Islet of Langerhans (tissue), 1 donor: ENCODE results near the gene QSOX1.

Experiments
- FAIRE-seq: peaks from one replicate; lab custom pipeline; 2011; peaks lifted over from hg19 to GRCh38; lab: Jason Lieb, UNC

QSOX1 gene

DNA sequence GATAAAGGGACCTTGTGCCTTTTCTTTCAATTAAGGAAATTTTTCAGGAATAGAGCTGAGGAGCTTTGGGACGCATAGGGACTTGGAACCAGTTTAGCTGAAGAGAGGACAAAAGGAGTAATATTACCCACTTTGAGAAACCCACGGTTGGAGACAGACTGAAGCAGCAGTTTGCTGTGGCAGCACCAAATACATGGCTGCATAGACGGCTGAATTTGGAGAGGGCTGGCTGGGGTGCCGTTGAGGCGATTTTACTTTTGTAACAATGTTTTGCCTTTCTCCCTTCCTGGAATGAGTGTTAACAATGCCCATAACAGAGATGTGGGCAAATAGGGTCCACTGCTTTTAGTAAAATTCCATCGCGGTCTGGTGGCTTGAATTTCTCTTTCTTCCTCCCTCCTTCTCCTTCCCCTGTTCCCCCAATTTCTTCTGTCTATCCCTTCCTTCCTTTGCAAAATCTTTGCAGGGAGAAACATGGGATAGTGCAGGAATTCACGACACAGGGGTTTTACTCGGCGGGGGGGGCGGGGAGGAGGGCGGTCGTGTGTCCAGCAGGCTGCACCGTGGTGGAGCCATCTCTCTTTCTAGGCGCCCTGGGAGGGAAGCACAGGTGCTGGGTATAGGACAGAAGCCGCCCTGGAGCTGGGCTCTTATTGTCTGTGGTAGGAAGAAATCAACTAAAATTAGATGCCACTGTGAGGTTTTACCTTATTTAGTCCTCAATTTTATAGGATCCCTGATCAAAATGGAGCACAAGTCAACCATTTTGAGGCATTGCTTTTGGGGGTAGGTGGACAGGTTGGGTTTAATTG, 82.2 kb downstream of the QSOX1 start:
- FAIRE-seq: no peak

DNA sequence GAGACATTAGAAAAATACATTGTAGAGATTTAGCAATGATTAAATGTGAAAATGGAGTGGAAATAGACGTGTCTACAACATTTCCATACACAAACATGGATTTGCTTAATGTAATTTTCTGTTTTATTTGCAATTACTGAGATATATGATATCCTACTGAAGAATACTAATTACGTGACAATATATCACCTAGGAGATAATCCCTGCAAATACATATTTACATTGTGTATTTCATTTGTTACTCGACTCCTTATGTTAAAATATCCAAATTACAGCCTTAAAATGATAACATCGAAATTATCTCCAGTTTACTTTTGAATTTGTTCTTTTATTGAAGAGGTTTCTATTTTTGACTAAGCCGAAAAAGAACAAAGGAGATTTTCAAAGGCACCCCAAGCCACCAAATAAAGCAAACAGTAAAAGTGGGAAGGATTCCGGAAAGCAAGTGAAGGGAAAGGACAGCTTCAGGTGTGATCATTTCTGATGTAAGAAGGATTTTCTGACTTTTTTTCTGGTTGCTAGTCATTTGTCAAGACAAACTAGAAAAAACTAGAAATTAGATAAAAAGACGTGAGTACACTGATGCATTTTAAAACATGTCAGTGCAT, 83.3 kb downstream of the QSOX1 start:
- FAIRE-seq: no peak

DNA sequence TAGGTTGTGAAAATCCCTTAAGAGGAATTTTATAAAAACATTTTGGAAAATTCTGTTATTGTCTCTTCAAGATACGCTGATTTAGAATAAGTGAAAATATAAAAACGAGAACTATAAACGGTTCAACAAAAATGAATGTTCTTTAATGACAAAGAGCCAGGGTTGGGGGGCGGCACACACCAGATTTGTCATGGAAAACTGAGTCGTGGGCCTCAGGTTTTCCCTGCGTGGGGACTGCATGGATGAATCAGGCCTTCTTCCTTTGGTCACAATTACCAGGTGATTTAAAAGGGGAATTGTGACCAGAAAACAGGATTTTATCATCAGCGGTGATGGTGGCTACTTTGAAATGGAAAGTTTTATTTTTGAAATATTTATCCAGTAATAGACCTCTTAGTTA, 84.0 kb downstream of the QSOX1 start:
- FAIRE-seq: no peak

DNA sequence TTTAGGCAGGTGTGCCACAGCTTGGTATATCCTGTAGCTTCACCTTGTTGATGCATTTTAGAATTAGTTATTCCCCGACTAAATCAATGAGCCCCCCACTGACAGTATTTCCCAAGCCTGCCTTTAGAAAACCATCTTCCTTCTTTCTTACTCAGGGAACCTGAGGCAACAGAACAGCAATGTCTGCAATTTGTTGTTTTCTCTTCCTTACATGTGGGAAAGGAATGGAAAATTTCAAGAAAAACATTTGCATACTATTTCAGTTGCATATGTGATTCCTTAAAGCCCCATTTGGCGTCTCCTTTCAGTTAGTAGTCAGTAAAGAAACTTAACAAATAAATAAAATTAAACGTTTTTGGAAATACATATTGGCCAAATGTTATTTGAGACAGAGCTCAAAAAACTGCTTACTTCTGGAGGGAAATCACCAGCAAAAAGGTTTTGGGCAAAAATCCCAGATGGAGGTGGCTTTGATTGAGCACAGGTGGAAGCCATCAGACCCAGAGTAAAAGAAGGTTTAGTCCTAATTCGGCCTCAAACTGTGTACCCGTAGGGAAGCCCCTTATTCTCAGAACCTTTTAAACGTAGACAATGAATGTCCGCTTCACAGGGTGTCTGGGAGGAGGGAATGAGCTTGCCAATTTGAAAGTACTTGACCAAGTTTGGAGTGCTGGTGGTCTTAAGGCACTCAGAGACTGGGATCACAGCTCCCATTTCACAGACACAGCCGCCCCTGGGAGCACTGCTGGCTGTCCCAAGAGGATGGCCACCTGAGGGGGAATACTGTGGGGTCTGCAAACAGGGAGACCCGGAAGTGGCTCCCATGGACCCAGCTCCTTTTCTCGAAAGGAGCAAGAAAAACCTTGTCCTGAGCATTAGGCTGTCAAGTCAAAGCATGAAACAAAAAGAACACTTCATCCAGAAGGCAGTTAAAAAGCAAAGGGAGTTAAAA, 84.8 kb downstream of the QSOX1 start:
- FAIRE-seq: no peak

DNA sequence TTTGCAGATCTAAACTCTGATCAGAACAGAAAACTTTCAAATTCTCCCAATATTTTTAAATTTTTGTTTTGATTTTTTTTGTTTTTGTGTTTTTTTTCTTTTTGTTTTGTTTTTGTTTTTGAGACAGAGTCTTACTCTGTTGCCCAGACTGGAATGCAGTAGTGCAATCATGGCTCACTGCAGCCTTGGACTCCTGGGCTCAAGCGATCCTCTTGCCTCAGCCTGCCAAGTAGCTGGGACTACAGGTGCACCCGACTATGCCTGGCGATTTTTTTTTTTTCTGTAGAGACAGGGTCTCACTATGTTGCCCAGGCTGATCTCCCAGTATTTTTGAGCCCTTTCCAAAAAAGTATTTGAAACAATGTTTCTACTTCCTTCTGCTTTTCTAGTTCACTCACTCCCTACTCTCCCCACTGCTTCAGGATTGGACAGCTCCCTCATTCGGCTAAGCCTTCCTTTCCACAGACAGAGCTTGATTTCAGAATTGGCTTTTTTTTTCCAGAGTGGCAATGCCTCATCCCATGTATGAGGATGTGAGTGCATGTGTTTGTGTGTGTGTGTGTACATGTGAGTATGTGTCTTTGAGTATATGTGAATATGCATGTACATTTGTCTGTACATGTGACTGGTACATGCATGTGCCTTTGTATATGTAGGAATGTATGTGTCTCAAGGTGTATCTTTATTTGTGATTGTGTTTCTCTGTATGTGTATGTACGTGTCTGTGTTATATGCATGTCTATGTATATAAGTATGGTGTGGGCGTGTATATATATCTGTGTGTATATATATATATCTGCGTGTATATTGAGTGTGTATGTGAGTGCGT, 87.3 kb downstream of the QSOX1 start:
- FAIRE-seq: no peak

DNA sequence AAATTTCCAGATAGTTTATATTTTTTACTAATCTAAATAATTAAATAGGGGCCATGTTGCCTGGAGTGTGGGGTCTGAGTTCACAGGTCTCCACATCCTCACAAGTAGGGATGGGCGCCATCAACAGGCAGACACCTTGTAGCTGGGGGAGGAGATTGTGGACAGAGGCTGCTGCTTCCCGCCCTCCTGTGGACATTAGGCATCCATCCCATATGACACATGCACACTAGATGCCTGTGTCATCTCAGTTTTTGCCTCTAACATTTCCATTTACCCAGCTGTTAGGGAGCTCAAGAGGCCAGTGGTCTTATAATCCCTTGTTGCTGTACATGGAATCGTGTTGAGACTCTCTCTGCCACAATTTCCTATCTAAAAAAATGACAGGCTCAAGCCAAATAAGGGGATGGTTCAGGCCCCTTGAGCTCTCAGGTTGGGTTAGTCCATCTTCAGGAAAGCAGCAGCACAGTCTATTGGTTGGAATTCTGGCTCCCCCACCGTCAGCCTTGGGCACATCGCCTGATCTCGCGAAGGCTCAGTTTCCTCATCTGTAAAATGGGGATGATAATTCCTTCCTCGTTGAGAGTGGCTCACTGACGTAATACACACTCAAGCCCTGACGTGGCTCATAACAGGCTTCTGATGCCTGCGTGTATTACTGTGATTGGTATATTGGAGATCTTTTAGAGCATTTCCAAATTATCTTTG, 89.0 kb downstream of the QSOX1 start:
- FAIRE-seq: no peak

DNA sequence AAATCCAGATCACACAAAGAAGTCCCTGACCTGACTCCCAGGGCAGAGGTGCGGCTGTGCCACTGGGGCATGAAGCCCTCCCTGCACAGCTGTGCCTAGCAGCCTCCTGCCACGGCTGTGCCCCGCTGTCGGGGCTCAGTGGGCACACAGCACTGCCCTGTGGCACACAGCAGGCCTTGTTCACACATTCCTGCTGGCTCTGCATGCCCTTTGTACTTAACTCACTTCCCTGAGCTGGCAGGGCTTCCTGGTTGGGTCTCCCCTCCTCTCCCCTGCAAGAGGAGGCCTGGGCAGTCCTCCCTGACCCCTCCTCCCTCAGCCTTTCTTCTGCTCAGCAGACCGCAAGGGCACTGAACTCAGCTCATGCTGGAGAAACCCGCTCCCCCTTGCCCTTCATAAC, 90.2 kb downstream of the QSOX1 start:
- FAIRE-seq: no peak

DNA sequence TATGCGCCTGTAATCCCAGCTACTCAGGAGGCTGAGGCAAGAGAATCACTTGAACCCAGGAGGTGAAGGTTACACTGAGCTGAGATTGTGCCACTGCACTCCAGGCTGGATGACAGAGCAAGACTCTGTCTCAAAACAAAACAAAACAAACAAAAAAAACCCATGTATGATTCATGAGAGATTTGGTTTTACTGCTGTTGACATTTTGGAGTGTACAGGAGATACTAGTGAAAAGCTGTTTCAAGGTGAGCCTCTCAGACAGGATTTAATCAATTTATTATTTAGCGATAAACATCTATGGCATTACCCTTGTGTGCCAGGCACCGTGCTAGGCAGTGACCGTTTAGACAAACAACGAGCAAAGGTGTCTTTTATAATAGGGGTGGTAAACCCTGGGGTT, 91.9 kb downstream of the QSOX1 start:
- FAIRE-seq: no peak

DNA sequence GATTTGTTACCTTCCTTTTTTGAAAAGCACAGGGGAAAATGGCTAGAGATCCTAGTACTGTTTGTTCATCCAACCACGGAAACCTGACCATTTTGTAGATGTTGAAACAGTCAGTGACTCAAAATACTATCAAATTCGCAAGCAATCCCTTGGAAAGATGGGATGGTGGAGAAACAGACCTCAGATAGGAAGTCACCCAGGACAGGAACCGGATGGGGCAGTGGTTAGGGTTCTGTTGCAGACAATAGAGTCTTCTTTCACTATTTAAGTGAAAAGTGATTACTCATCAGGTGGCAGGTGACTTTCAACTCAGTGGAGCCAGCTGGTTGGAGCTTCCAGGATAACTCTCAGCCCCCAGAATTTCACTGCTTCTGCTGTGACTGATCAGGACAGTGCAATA, 92.4 kb downstream of the QSOX1 start:
- FAIRE-seq: no peak

DNA sequence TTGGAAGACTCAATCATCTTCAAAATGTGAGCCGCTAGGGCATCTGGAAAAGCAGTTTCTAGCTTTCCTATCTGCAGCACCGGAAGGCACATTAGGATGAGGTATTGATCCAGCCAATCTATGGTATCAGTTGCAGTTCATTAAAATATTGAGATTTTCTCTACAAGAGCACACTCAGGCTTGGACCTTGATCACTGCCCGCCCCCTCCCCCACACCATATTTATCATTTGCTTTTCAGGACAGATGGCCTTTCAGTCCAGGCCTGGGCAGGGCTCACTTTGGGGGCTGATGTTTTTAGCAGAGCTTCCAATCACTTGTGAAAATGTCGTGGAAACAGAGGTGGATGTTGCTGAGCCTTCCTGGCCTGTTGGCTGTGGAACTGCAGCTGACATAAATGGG, 92.9 kb downstream of the QSOX1 start:
- no peak for FAIRE-seq

DNA sequence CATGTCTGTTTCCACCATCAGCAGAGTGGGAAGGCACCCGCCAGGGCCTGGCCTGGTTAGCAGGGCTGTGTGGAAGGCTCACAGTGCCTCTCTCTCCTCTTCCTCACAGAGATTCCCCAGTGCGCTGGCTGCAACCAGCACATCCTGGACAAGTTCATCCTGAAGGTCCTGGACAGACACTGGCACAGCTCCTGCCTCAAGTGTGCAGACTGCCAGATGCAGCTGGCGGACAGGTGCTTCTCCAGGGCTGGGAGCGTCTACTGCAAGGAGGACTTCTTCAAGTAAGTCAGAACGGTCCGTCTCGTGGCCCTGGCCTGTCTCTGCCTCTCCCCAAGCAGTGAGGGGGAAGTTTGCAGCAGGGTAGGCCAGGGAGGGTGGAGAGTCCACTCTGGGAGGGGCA, 93.5 kb downstream of the QSOX1 start:
- FAIRE-seq: no peak

DNA sequence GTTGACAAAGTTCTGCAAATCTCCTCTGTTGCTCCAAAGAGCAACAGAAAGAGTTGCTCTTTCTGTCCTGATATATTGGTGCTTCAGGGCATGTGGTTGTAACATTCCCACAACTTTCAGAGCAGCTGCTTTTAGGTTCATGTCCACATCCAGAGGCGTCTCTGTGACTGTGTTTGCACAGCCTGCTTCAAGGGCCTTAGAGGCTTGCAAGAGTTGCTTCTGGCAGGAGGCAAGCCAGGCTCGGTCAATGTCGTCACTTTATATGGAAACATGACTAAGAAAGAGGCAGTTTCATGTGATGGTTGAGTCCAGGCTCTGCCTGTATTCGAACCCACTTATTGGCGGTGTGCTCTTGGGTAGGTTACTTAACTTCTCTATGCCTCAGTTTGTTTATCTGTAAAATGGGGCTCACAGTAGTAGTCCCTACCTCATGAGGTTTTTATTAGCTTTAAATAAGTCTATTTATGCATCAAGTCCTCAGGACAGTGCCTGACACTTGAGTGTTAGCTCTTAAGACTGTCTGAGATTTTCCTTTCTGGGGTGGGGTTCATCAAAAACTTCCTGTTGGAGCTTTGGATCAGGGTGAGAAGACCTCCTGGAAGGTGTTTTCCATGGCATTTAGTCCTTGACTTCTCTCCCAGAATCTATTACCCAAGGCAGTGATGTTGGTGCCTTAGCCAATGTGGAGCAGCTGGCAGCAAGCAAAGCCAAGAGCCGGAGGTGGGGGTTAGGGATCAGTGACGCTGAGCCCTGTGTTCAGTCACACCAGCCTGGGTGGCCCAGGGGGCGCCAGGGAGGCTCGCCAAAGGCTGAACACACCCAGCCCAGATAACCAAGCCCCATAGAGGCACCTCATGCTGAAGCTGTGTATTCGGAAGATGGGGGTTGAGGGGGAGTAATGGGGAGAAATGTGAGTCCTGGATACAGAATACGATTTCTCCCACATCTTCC, 94.3 kb downstream of the QSOX1 start:
- FAIRE-seq: no peak

DNA sequence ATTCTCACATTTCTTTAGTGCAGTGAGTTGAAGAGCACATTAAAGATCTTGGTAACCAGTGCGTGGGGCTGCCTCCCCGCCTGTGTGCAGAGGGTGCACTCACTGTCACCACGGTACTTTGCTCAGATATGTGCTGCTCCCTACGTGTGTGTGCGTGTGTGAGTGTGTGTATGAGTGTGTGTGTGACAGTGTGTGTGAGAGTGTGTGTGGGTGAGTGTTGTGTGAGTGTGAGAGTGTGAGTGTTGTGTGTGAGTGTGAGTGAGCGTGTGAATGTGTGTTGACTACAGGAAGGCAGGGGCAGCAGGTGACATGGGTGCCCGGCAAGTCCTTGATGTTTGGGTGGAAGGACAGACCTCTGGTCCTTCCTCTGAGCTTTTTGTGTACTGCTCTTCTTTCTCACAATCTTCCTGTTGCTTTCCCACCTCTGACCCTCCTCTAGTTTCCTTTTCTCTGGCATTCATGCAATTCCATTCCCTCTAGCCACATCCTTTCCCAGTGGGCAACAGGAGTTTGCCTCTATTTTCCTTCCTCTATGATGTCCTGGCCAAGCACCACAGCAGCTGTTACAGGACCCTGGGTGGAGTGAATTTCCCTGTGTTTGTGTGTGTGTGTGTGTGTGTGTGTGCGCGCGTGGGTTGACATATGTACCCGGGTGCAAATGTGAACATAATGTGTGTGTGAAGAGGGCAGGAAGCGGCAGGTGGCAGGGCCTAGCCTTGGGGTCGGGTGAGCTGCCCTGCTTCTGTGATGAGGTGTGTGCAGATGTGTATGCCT, 95.2 kb downstream of the QSOX1 start:
- no peak for FAIRE-seq

DNA sequence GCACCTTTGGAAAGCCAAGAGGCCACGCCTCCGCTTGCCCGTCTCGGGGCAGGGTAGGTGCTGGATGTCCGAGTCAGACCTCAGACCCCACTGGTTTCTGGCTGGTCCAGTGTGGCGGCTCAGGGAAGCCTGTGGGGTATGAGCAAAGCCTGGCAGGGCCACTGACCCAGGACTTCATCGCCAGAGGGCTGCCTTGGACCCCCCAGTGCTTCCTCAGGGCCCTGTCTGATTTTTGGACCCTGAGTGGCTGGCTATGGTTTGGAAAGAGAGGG, 95.8 kb downstream of the QSOX1 start:
- FAIRE-seq: no peak

DNA sequence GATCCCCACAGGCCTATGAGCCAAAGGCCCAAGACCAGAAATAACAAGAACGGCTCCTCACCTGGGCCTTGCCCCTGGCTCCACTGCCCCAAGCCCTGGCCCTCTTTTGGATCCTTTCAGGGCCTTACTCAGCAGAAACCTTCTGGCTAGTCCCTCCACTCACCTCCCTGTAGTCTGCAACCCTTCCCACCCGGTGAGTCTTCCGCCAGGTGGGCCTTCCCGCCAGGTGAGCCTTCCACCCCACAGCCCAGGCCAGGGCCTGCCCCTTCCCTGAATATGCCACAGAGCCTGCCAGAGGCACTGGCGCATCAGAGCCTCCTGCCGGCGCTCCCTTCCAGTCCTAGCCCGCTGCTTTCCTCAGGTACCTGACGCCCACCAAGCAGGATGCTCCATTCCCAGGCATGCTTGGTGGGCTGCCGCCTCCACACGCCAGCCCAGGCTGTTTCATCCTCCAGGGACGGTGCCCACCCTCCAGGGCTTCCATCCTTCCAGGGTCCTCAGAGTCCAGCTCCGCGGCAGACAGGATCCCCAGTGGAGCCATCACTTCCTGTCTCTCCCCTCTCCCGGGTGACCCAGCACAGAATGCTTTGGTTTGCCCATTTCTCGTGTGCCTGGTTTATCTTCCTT, 96.3 kb downstream of the QSOX1 start:
- no peak for FAIRE-seq

DNA sequence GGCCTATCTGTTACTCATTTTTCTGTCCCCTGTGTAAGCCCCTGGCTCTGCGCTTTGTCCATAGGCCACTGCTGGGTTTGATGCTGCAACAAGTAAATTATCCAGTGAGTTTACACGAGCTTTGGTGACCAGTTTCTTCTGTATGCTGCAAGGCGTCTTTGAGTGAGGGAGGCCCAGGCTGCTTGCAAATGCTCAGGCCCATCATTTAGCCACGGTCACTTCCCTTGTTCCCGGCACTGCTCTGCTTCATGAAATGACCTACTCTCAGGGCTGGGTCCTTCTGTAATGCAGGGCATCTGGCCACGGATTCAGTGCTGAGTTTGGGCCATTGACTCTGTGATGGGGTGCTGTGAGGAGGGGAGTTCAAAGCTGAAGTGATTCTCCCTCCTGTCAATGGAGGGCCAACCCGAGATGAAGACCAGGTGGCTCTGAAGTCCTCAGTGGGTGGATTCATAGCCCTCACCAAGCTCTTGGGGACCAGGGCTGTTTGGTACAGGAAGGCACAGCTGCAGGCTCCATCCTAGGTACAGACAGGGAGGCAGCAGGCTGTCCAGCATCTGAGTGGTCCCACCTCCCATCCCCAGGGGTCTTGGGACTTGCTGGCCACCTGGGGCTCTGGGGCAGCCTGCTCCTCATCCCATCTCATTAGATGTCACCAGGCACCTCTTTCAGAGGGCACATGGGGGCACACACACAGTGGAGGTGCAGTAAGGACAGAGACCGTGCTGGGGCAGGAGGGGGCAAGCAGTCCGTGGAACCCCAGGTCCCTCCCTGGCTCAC, 97.0 kb downstream of the QSOX1 start:
- FAIRE-seq: no peak

DNA sequence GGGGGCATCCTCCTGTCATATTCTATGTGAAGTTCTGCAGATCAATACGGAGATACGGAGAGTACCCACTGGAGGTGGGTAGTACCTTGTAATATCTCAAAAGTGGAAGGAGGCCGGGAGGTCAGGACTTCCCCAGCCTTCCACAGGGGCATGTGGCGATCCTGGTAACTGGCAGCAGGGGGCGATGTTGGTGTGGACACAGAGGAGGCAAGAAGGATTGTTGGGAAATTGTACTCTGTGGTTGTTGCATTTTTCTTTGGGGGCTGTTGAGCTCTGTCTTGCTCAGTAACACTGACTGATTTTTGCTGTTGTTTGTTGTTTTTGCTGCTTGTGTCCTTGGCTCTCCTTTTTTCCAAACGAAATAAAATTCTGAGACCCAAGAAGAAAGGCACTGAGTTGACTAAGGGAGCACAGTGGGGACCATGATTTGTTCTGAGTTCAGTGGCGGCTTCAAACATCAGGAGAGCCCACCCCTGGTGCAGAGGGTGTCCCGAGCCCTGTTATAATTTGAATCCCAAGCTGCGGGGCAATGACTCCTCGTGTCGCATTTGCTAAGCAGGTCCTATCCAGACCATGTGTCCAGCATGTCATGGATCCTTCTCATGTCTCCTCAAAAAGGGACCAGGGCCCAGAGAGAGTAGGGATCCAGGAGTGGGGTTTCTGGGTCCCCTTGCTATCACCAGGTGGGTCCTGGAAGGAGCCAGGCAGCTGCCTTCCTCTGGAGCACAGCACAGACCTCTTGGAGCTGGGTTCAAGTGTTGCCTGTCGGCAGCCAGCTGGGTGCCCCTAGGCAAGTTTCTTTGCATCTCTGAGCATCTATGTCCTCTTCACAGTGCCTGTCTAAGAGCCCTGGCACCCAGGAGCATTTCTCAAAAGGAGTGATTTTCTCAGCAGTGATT, 98.2 kb downstream of the QSOX1 start:
- no peak for FAIRE-seq
